H1 (cell line): ENCODE data around the gene PRAMEF12. TPM values are rescaled to one million over a fixed set of nuclear protein-coding genes. Genes with fewer than 3 reads are reported as not detected.

Experiments used
- CTCF ChIA-PET: fragments of 300-600 bp; sonication (Branson Sonifier 250); formaldehyde crosslinking; loops from one replicate; lab custom pipeline; 2021; ENCODE audit not compliant: partially characterized antibody; lab: Charles Lee
- POLR2A ChIA-PET: fragments of 300-600 bp; sonication (Branson Sonifier 250); formaldehyde crosslinking; loops from one replicate; lab custom pipeline; 2021; ENCODE audit warnings: inconsistent platforms; ENCODE audit not compliant: partially characterized antibody; lab: Charles Lee
- DNase-seq, 2 experiments: peaks; one replicate each; pipeline versions ENCODE4 v3.0.0 to v3.0.0-alpha.2; 2010 to 2022; ENCODE audit warnings: low spot score in 2 of 2, low read depth in 1 of 2, mixed read lengths in 1 of 2
- FAIRE-seq: peaks from 2 replicates; lab custom pipeline; 2011; peaks lifted over from hg19 to GRCh38; lab: Jason Lieb, UNC
- H2AFZ ChIP-seq: 2 replicates; pipeline ENCODE4 v1.8.1; 2012; ENCODE audit warnings: low read length, inconsistent platforms
- H2AK5ac ChIP-seq: 2 replicates; pipeline ENCODE4 v1.6.1; 2013; ENCODE audit warnings: low read depth, low read length
- H2BK120ac ChIP-seq: replicated peaks from 2 replicates; pipeline ENCODE3; 2013; ENCODE audit warnings: low read depth, low read length, inconsistent platforms
- H2BK12ac ChIP-seq: 2 replicates; pipeline ENCODE4 v1.6.1; 2013; ENCODE audit warnings: low read depth, low read length
- H2BK15ac ChIP-seq: 2 replicates; pipeline ENCODE4 v1.6.1; 2013; ENCODE audit warnings: low read length
- H2BK20ac ChIP-seq: 2 replicates; pipeline ENCODE4 v1.6.1; 2013; ENCODE audit warnings: low read length
- H2BK5ac ChIP-seq: 2 replicates; pipeline ENCODE4 v1.6.1; 2013; ENCODE audit warnings: low read depth, low read length
- H3K14ac ChIP-seq: 2 replicates; pipeline ENCODE4 v1.6.1; 2013; ENCODE audit warnings: inconsistent platforms; ENCODE audit not compliant: insufficient read length
- H3K18ac ChIP-seq: 2 replicates; pipeline ENCODE4 v1.6.1; 2013; ENCODE audit warnings: low read length; ENCODE audit errors: extremely low read depth
- H3K23ac ChIP-seq: 2 replicates; pipeline ENCODE4 v1.6.1; 2013; ENCODE audit warnings: inconsistent platforms; ENCODE audit not compliant: insufficient read length
- H3K23me2 ChIP-seq: 2 replicates; pipeline ENCODE4 v1.6.1; 2013; ENCODE audit warnings: low read depth, low read length
- H3K27ac ChIP-seq: 2 replicates; pipeline ENCODE4 v1.6.1; 2011; ENCODE audit warnings: low read depth, low read length, inconsistent platforms
- H3K27me3 ChIP-seq, 4 experiments: replicated peaks in 1 of 4; 1 replicate in 1 of 4; 2 replicates in 3 of 4; pipeline versions ENCODE4 v1.6.1 to v1.8.1; 2011 to 2013; ENCODE audit warnings: low read length in 3 of 4, mild to moderate bottlenecking in 3 of 4, inconsistent platforms in 2 of 4, mixed read lengths in 2 of 4, moderate library complexity in 1 of 4; ENCODE audit not compliant: control insufficient read depth in 3 of 4, insufficient read depth in 3 of 4; ENCODE audit errors: extremely low read depth in 1 of 4
- H3K36me3 ChIP-seq, 4 experiments: 2 replicates each; pipeline versions ENCODE4 v1.6.1 to v1.8.1; 2011 to 2013; ENCODE audit warnings: mild to moderate bottlenecking in 4 of 4, low read length in 3 of 4, moderate library complexity in 2 of 4, control low read depth in 1 of 4, inconsistent platforms in 1 of 4; ENCODE audit not compliant: insufficient read depth in 4 of 4, control insufficient read depth in 2 of 4
- H3K4ac ChIP-seq: replicated peaks from 2 replicates; pipeline ENCODE3; 2013; ENCODE audit warnings: low read length, low read depth, mixed read lengths, inconsistent platforms; ENCODE audit not compliant: insufficient read length
- H3K4me1 ChIP-seq, 4 experiments: replicated peaks in 1 of 4; 1 replicate in 1 of 4; 2 replicates in 3 of 4; pipeline versions ENCODE4 v1.6.1 to v1.8.1; 2011 to 2013; ENCODE audit warnings: low read length in 3 of 4, inconsistent platforms in 2 of 4, mixed read lengths in 1 of 4; ENCODE audit not compliant: insufficient read depth in 4 of 4, control insufficient read depth in 3 of 4
- H3K4me2 ChIP-seq, 2 experiments: 2 replicates each; pipeline versions ENCODE4 v1.6.1 to v1.8.1; 2011 to 2013; ENCODE audit warnings: low read depth in 2 of 2, low read length in 2 of 2, control low read depth in 1 of 2, inconsistent platforms in 1 of 2, mild to moderate bottlenecking in 1 of 2; ENCODE audit not compliant: insufficient read depth in 1 of 2
- H3K4me3 ChIP-seq, 4 experiments: fragments of 200-600, 300-600 bp in 1 of 4; sonication (generic), shearing (Covaris generic), sonication (Bioruptor Twin) in 1 of 4; 2 replicates each; pipeline versions ENCODE4 v1.5.1 to v1.8.1; 2011 to 2016; ENCODE audit warnings: low read length in 4 of 4, low read depth in 3 of 4, control low read depth in 2 of 4, inconsistent platforms in 2 of 4, mild to moderate bottlenecking in 2 of 4, mixed read lengths in 1 of 4, moderate library complexity in 1 of 4; ENCODE audit not compliant: insufficient read depth in 2 of 4; ENCODE audit errors: extremely low read depth in 1 of 4
- H3K56ac ChIP-seq: replicated peaks from 2 replicates; pipeline ENCODE3; 2013; ENCODE audit warnings: low read depth, mild to moderate bottlenecking, mixed read lengths, low read length, inconsistent platforms; ENCODE audit not compliant: insufficient read length
- H3K79me1 ChIP-seq: 2 replicates; pipeline ENCODE4 v1.6.1; 2013; ENCODE audit warnings: low read depth, low read length, control low read depth
- H3K79me2 ChIP-seq, 2 experiments: 2 replicates each; pipeline versions ENCODE4 v1.6.1 to v1.8.1; 2012 to 2013; ENCODE audit warnings: low read length in 2 of 2, mild to moderate bottlenecking in 2 of 2, inconsistent platforms in 1 of 2; ENCODE audit not compliant: insufficient read depth in 2 of 2, control insufficient read depth in 1 of 2
- H3K9ac ChIP-seq, 4 experiments: replicated peaks in 1 of 4; 1 replicate in 1 of 4; 2 replicates in 3 of 4; pipeline versions ENCODE4 v1.6.1 to v1.8.1; 2011 to 2013; ENCODE audit warnings: low read depth in 3 of 4, low read length in 3 of 4, control low read depth in 2 of 4, mild to moderate bottlenecking in 2 of 4, moderate library complexity in 2 of 4, inconsistent platforms in 1 of 4; ENCODE audit errors: extremely low read depth in 1 of 4
- H3K9me3 ChIP-seq, 2 experiments: 2 replicates each; pipeline versions ENCODE4 v1.6.1 to v1.8.1; 2012 to 2013; ENCODE audit warnings: mild to moderate bottlenecking in 2 of 2, moderate library complexity in 2 of 2, control low read depth in 1 of 2, inconsistent platforms in 1 of 2, low read depth in 1 of 2, low read length in 1 of 2, mixed read lengths in 1 of 2; ENCODE audit not compliant: insufficient read depth in 2 of 2
- H4K20me1 ChIP-seq, 2 experiments: replicated peaks in 1 of 2; 2 replicates each; pipeline versions ENCODE3 to v1.8.1; 2011 to 2013; ENCODE audit warnings: inconsistent platforms in 2 of 2, low read length in 2 of 2, mild to moderate bottlenecking in 1 of 2; ENCODE audit not compliant: insufficient read depth in 2 of 2, control insufficient read depth in 1 of 2
- H4K5ac ChIP-seq: 2 replicates; pipeline ENCODE4 v1.6.1; 2013; ENCODE audit warnings: low read length, low read depth, mixed read lengths, inconsistent platforms; ENCODE audit not compliant: insufficient read length
- H4K8ac ChIP-seq: 2 replicates; pipeline ENCODE4 v1.8.0; 2013; ENCODE audit warnings: mild to moderate bottlenecking, moderate library complexity, low read length, inconsistent platforms; ENCODE audit not compliant: insufficient read depth; ENCODE audit errors: extremely low read depth
- H4K91ac ChIP-seq: replicated peaks from 2 replicates; pipeline ENCODE3; 2013; ENCODE audit warnings: low read length, mixed read lengths, inconsistent platforms; ENCODE audit not compliant: insufficient read length
- ATF3 ChIP-seq: IDR thresholded peaks from 2 replicates; pipeline ENCODE4 v1.6.1; 2011; ENCODE audit warnings: low read depth, mild to moderate bottlenecking, low read length; ENCODE audit not compliant: insufficient read depth
- WGBS, 2 experiments: shearing (Covaris generic) in 1 of 2; methylation state at CpG; one replicate each; pipeline versions ENCODE4 v1.1.6 to v1.1.7; 2013 to 2015; ENCODE audit warnings: low lambda C conversion rate in 2 of 2, mixed read lengths in 2 of 2, inconsistent platforms in 1 of 2, low coverage in 1 of 2, missing lambda C conversion rate in 1 of 2; ENCODE audit not compliant: insufficient replicate concordance in 2 of 2, insufficient coverage in 1 of 2, insufficient read length in 1 of 2; ENCODE audit errors: extremely low coverage in 1 of 2, missing lambda C conversion rate in 1 of 2; 5-methylcytosine and 5-hydroxymethylcytosine counted together
- polyA plus RNA-seq, 7 experiments: library from polyadenylated mRNA; depleted of rRNA in 3 of 7; stranded (reverse) in 5 of 7; unstranded in 2 of 7; fragments of >200 nt in 5 of 7; fragments of 200-250 nt in 2 of 7; gene quantifications; 1 replicate in 5 of 7; 2 replicates in 1 of 7; 4 replicates in 1 of 7; pipeline versions ENCODE4 v1.2.1 to v1.2.3, GENCODE V29; 2011 to 2013; ENCODE audit warnings: missing spikeins in 2 of 7, mixed read lengths in 2 of 7
- total RNA-seq: library from RNA; stranded (reverse); fragmentation: NEBNext Ultra II Directional; extraction: Animal tissue kit (Norgen Biotek cat#: 25700); gene quantifications from 2 replicates; pipeline ENCODE4 v1.2.1, GENCODE V29; 2021

The PRAMEF12 gene
- total and polyA plus RNA-seq, 2 of the 8 experiments (the other 6 are each of a cell fraction or from before 2014, with no cell fraction given) = not detected

- Histone ChIP-seq H3K9me3 (no peaks in the 10 kb centered on the region), H3K27ac (no peak overlapping the region), H4K5ac (no peak overlapping the region), H3K4me2 (no peak overlapping the region), H3K14ac (no peak overlapping the region), H3K27me3 (no peaks in the 10 kb centered on the region), H2BK15ac (no peak overlapping the region), H2BK20ac (no peak overlapping the region), H3K23me2 (no peaks in the 10 kb centered on the region), H3K9ac (no peak overlapping the region), H2AK5ac (no peak overlapping the region), H4K91ac (no peak overlapping the region), H3K4me1 (no peaks in the 10 kb centered on the region; a peak in 1 of 7 replicates), H2BK120ac (no peak overlapping the region), H4K8ac (no peak overlapping the region), H2BK5ac (no peak overlapping the region), H3K4me3 (no peak overlapping the region), H2BK12ac (no peak overlapping the region), H3K18ac (no peak overlapping the region), H3K79me2 (no peaks in the 10 kb centered on the region), H3K56ac (no peak overlapping the region), H3K4ac (no peak overlapping the region), H3K23ac (no peak overlapping the region), H4K20me1 (no peaks in the 10 kb centered on the region), H3K79me1 (no peaks in the 10 kb centered on the region), H3K36me3 (no peaks in the 10 kb centered on the region), H2AFZ (no peak overlapping the region)
- DNase-seq = no peak
- ChIA-PET POLR2A (no interaction called here), CTCF (interaction anchor here (0.9 to 1.0 kb wide), 2 partner anchors 20 to 81 kb away, joined by 3 read pairs; no protein-coding TSS in a partner anchor)
- WGBS, 2 experiments = 93% methylated on average over 5 of the region's 5 CpGs; no CpG with 5 or more reads in 1 of the 2 experiments
- no peak for FAIRE-seq
- no peak for TF ChIP-seq ATF3
These were observed 33.9 kb upstream of the PRAMEF12 start for GRCh38 chr1:12739613-12740012.
